Neural cell (in vitro differentiated cells): ENCODE results near the gene PFN2. TPM values are rescaled to one million over a fixed set of nuclear protein-coding genes. Genes with fewer than 3 reads are reported as not detected.
"Not testable (repeated sequence)": the region's sequence is repeated elsewhere in the genome, so short reads cannot be mapped to it uniquely, and the experiment has no call there.

ENCODE experiments used
- H2AFZ ChIP-seq: fragments of 200-600, 300-800 bp; sonication (generic), shearing (Covaris generic); 2 replicates; pipeline ENCODE4 v1.6.0; 2014; ENCODE audit warnings: low read depth, mild to moderate bottlenecking, antibody characterized with exemption, low read length, moderate library complexity
- H3F3A ChIP-seq: fragments of 200-600 bp; shearing (Covaris generic); 2 replicates; pipeline ENCODE4 v1.6.1; 2016; ENCODE audit warnings: mild to moderate bottlenecking, moderate library complexity, mixed read lengths, antibody characterized with exemption, low read length; ENCODE audit not compliant: insufficient read depth, poor library complexity, severe bottlenecking
- H3K27ac ChIP-seq: fragments of 200-600, 300-800 bp; sonication (generic), shearing (Covaris generic); 2 replicates; pipeline ENCODE4 v1.5.1; 2014; ENCODE audit warnings: mild to moderate bottlenecking, low read length, moderate library complexity
- H3K27me3 ChIP-seq: fragments of 300-800, 200-600 bp; sonication (generic), shearing (Covaris generic); 2 replicates; pipeline ENCODE4 v1.6.0; 2014; ENCODE audit warnings: mild to moderate bottlenecking, low read depth, low read length, moderate library complexity; ENCODE audit not compliant: insufficient read depth
- H3K36me3 ChIP-seq: fragments of 300-800, 200-600 bp; sonication (generic), shearing (Covaris generic); 2 replicates; pipeline ENCODE4 v1.5.1; 2014; ENCODE audit warnings: mild to moderate bottlenecking, antibody characterized with exemption, low read length, moderate library complexity; ENCODE audit not compliant: insufficient read depth
- H3K4me2 ChIP-seq: fragments of 300-800, 200-600 bp; sonication (generic), shearing (Covaris generic); 2 replicates; pipeline ENCODE4 v1.6.0; 2014; ENCODE audit warnings: mild to moderate bottlenecking, low read length
- H3K4me3 ChIP-seq: fragments of 300-800, 200-600 bp; sonication (generic), shearing (Covaris generic); 2 replicates; pipeline ENCODE4 v1.5.1; 2014; ENCODE audit warnings: mild to moderate bottlenecking, low read length, moderate library complexity
- H3K79me2 ChIP-seq: fragments of 200-600 bp; shearing (Covaris generic); replicated peaks from 2 replicates; pipeline ENCODE4 v1.6.0; 2014; ENCODE audit warnings: mild to moderate bottlenecking, low read length, moderate library complexity; ENCODE audit not compliant: insufficient read depth
- H3K9ac ChIP-seq: fragments of 300-800, 200-600 bp; sonication (generic), shearing (Covaris generic); 2 replicates; pipeline ENCODE4 v1.6.1; 2016; ENCODE audit warnings: mild to moderate bottlenecking, low read length, mixed read lengths
- H3K9me2 ChIP-seq: fragments of 200-600 bp; shearing (Covaris generic); 2 replicates; pipeline ENCODE4 v1.6.1; 2016; ENCODE audit warnings: mild to moderate bottlenecking, low read length, mixed read lengths; ENCODE audit not compliant: insufficient read depth
- H3K9me3 ChIP-seq: fragments of 200-600, 300-800 bp; sonication (generic), shearing (Covaris generic); 2 replicates; pipeline ENCODE4 v1.6.1; 2016; ENCODE audit warnings: mild to moderate bottlenecking, mixed run types, low read length, moderate library complexity, mixed read lengths
- H4K20me1 ChIP-seq: fragments of 200-600 bp; shearing (Covaris generic); 2 replicates; pipeline ENCODE4 v1.6.1; 2016; ENCODE audit warnings: mild to moderate bottlenecking, mixed run types; ENCODE audit not compliant: insufficient read depth
- CTCF ChIP-seq: fragments of 450-650 bp; IDR thresholded peaks from 2 replicates; pipeline ENCODE4 v1.5.1; 2014; ENCODE audit warnings: antibody characterized with exemption, mild to moderate bottlenecking, moderate library complexity; ENCODE audit not compliant: poor library complexity, severe bottlenecking
- EP300 ChIP-seq: fragments of 450-650 bp; conservative IDR thresholded peaks from 2 replicates; pipeline ENCODE4 v1.6.1; 2014; ENCODE audit warnings: antibody characterized with exemption, mild to moderate bottlenecking, moderate library complexity; ENCODE audit not compliant: poor library complexity, severe bottlenecking
- EZH2 ChIP-seq: fragments of 200-600, 300-800 bp; shearing (Covaris generic), sonication (generic); IDR thresholded peaks from 2 replicates; pipeline ENCODE4 v1.6.1; 2014; ENCODE audit warnings: antibody characterized with exemption, low read length, borderline replicate concordance, mild to moderate bottlenecking; ENCODE audit not compliant: insufficient read depth, poor library complexity, severe bottlenecking
- MXI1 ChIP-seq: fragments of 450-650 bp; conservative IDR thresholded peaks from 2 replicates; pipeline ENCODE4 v1.6.1; 2014; ENCODE audit warnings: antibody characterized with exemption, mild to moderate bottlenecking; ENCODE audit not compliant: poor library complexity, severe bottlenecking
- POLR2AphosphoS5 ChIP-seq: IDR thresholded peaks from 2 replicates; pipeline ENCODE4 v1.6.1; 2012
- RAD21 ChIP-seq: fragments of 450-650 bp; conservative IDR thresholded peaks from 2 replicates; pipeline ENCODE4 v1.6.1; 2014; ENCODE audit warnings: antibody characterized with exemption, mild to moderate bottlenecking, moderate library complexity
- REST ChIP-seq: IDR thresholded peaks from 2 replicates; pipeline ENCODE4 v1.6.1; 2012; ENCODE audit warnings: borderline replicate concordance
- SMC3 ChIP-seq: fragments of 450-650 bp; conservative IDR thresholded peaks from 2 replicates; pipeline ENCODE4 v1.6.1; 2014; ENCODE audit warnings: antibody characterized with exemption, mild to moderate bottlenecking, moderate library complexity; ENCODE audit not compliant: poor library complexity
- TAF1 ChIP-seq: IDR thresholded peaks from 2 replicates; pipeline ENCODE4 v1.6.1; 2012; ENCODE audit warnings: low read depth
- polyA plus RNA-seq: library from polyadenylated mRNA; depleted of rRNA; stranded (reverse); fragments of >200 nt; gene quantifications from 2 replicates; pipeline ENCODE4 v1.2.3, GENCODE V29; 2014

PFN2 gene
- polyA plus RNA-seq, 1 donor from 2014 or later: 527 TPM

- Histone ChIP-seq H3K27ac (no peak overlapping the region), H2AFZ (no peak overlapping the region), H3K9me2 (no peaks in the 10 kb centered on the region), H3K27me3 (no peaks in the 10 kb centered on the region), H3K9ac (no peak overlapping the region), H3K9me3 (no peaks in the 10 kb centered on the region), H3K36me3 (no peaks in the 10 kb centered on the region), H3F3A (no peaks in the 10 kb centered on the region), H4K20me1 (no peaks in the 10 kb centered on the region), H3K4me2 (no peak overlapping the region), H3K79me2 (no peaks in the 10 kb centered on the region), H3K4me3 (no peak overlapping the region)
- no peak for TF ChIP-seq MXI1
- TF ChIP-seq RAD21: no peak
- no peak for TF ChIP-seq TAF1
- no peak for TF ChIP-seq REST
- TF ChIP-seq EZH2: no peak
- TF ChIP-seq POLR2AphosphoS5: no peak
- TF ChIP-seq CTCF: no peak
- TF ChIP-seq SMC3: no peak
- TF ChIP-seq EP300: no peak
Observed at GRCh38 chr3:149989307-149989706, 18.6 kb upstream of the PFN2 start.

- Histone ChIP-seq H4K20me1 (no peaks in the 10 kb centered on the region), H3K27me3 (no peaks in the 10 kb centered on the region), H3K79me2 (no peaks in the 10 kb centered on the region), H3K27ac (no peak overlapping the region), H3K4me3 (no peak overlapping the region), H3K9me2 (no peaks in the 10 kb centered on the region), H3F3A (no peaks in the 10 kb centered on the region), H3K36me3 (no peaks in the 10 kb centered on the region), H3K9ac (no peak overlapping the region), H3K9me3 (no peaks in the 10 kb centered on the region), H2AFZ (no peak overlapping the region), H3K4me2 (no peak overlapping the region)
- TF ChIP-seq SMC3 (no peak), EP300 (no peak), RAD21 (no peak), POLR2AphosphoS5 (no peak), TAF1 (no peak), MXI1 (no peak), EZH2 (no peak), CTCF (no peak), REST (no peak)
Observed at GRCh38 chr3:149983628-149984027, 12.9 kb upstream of the PFN2 start.

GRCh38 chr3:149983053-149983452, 12.4 kb upstream of the PFN2 start:
- not testable (repeated sequence) for H3K9ac ChIP-seq, H3F3A ChIP-seq, H3K4me3 ChIP-seq, H2AFZ ChIP-seq, H3K79me2 ChIP-seq, H3K27me3 ChIP-seq, H3K9me3 ChIP-seq, H4K20me1 ChIP-seq, H3K36me3 ChIP-seq, H3K27ac ChIP-seq, H3K9me2 ChIP-seq, H3K4me2 ChIP-seq
